ENCODE data around the gene AGPAT4.

- TF ChIP-seq CTCF (conservative IDR thresholded peaks at IDR 0.05; ENCODE audit: low read depth, low read length) (no peak), EZH2 (IDR thresholded peaks at IDR 0.05; ENCODE audit: borderline replicate concordance, low read depth, low read length, poor library complexity, severe bottlenecking) (no peak)
Observed at GRCh38 chr6:161109366-161109765, 164.5 kb downstream of the AGPAT4 start.

Measured in A673 (cell line).